ENCODE results near the gene SMIM43.

The SMIM43 gene

DNA sequence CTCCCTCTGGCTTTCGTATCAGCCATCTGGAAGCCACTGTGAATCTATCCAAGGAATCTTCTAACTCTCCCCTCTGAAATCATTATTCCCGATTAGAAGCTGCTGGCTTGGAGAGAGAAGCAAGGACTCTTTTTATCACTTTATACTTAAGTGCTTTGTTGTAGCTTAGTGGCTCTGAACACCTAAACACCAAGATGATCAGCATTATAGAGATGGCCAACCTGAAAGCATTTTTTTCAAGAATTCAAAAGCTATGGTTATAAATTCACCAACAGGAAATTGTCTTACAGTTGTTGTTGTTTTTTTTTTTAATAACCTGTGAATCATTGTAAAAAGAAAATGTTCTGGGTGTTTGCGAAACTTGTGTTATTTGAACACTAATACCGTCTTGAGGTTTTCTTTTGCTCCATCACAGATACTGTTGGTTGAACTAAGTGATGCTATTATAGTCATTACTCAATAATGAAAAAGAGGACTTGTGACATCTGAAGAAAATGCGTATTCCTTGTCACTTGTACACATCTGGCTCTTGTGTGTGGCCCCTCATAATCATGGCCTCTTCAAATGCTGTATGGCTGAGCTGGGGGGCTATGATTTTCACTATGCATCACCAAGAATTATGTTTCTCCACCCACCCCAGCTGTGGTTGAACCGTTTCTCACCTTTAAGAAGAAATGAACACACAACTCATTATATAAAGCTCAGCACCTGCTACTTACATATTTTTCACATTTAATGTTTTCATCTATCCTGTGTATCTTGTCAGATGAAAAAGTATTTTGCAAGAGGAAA is 11.8 kb upstream of the SMIM43 start:
- Histone ChIP-seq H3K4me3 (no peak overlapping the region), H3K9ac (ENCODE audit: insufficient read length) (no peak overlapping the region), H3K9me3 (ENCODE audit: low read depth, low read length) (no peaks in the 10 kb centered on the region), H3K27ac (no peak overlapping the region), H3K36me3 (ENCODE audit: insufficient read depth, low read length) (no peaks in the 10 kb centered on the region)
- TF ChIP-seq POLR2AphosphoS5 (IDR thresholded peaks at IDR 0.05; ENCODE audit: borderline replicate concordance, low read depth, low read length) (no peak), EZH2 (IDR thresholded peaks at IDR 0.05) (no peak), FOXP2 (optimal IDR thresholded peaks at IDR 0.05; ENCODE audit: control extremely low read depth, extremely low read length, insufficient read depth) (no peak)
- DNase-seq (ENCODE audit: low read depth, low spot score), result no peak

DNA sequence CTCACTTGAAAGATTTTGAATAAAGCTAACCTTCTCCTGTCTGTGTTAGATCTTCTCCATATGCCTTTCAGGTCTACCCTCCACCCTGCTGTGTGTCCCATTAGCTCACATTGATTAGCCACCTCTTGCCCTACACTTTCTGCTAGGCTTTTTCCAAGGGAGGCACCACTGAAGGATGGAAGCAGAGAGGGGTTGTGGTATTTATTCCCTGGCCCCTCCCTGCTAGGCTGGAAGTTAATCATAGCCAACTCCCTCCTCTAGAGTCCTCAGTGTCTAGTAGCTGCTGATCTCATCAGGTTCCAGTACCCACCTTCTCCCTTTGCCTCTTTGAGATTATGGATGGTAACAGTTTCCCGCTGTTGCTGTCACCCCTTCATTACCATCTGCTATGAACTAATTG is 8.9 kb upstream of the SMIM43 start:
- Histone ChIP-seq H3K9me3 (ENCODE audit: low read depth, low read length) (no peaks in the 10 kb centered on the region), H3K4me3 (no peak overlapping the region)
- TF ChIP-seq POLR2AphosphoS5 (IDR thresholded peaks at IDR 0.05; ENCODE audit: borderline replicate concordance, low read depth, low read length) (no peak), FOXP2 (optimal IDR thresholded peaks at IDR 0.05; ENCODE audit: control extremely low read depth, extremely low read length, insufficient read depth) (no peak)

DNA sequence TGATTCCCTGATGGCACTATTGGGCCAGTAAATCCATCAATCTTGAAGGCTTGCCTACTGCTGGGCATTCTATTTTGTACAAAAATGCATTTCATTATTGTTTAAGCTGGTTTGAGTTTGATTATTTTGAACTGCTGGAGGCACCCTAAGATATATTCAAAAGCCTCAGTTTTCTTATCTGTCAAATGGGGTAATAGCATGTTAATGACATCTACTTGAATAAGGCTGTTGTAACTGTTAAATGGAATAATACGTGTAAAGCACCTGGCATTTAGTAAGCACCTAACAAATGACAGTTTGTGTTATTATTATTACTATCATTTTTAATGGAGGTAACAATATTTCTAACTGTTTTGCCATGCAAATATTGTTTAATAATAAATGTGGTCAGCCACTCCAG is 6.9 kb upstream of the SMIM43 start:
- no peak for DNase-seq (ENCODE audit: low read depth, low spot score)
- Histone ChIP-seq H3K4me3 (no peak overlapping the region), H3K9ac (ENCODE audit: insufficient read length) (no peak overlapping the region), H3K36me3 (ENCODE audit: insufficient read depth, low read length) (no peaks in the 10 kb centered on the region), H3K27ac (no peak overlapping the region), H3K9me3 (ENCODE audit: low read depth, low read length) (no peaks in the 10 kb centered on the region)
- no peak for TF ChIP-seq POLR2AphosphoS5 (IDR thresholded peaks at IDR 0.05; ENCODE audit: borderline replicate concordance, low read depth, low read length)
- no peak for TF ChIP-seq EZH2 (IDR thresholded peaks at IDR 0.05)
- no peak for TF ChIP-seq FOXP2 (optimal IDR thresholded peaks at IDR 0.05; ENCODE audit: control extremely low read depth, extremely low read length, insufficient read depth)

More for the DNA sequence above, 8.9 kb upstream of the SMIM43 start:
- DNase-seq (ENCODE audit: low read depth, low spot score), result no peak
- Histone ChIP-seq H3K9ac (ENCODE audit: insufficient read length) (no peak overlapping the region), H3K36me3 (ENCODE audit: insufficient read depth, low read length) (no peaks in the 10 kb centered on the region), H3K27ac (no peak overlapping the region)

DNA sequence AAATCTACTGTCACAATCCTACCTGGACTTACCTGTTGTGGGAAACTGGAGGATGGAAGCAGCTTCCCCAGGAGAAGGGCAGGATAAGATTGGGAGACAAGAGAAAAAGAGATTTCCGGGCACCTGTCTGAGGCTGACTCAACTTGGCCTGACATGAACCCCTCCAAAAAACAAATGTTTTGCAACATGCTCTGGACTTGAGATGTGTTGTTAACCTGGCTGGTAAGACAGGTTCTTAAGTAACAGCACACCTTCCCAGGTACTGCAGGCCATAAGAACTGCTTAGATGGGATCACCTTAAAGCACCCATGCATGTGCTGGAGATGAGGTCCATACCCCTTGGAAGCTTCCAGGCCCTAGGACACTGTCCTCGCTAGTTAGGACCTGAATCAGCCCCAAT is 4.4 kb upstream of the SMIM43 start:
- TF ChIP-seq EZH2 (IDR thresholded peaks at IDR 0.05) (no peak), POLR2AphosphoS5 (IDR thresholded peaks at IDR 0.05; ENCODE audit: borderline replicate concordance, low read depth, low read length) (no peak), FOXP2 (optimal IDR thresholded peaks at IDR 0.05; ENCODE audit: control extremely low read depth, extremely low read length, insufficient read depth) (no peak)
- no peak overlapping the region for H3K9ac ChIP-seq (ENCODE audit: insufficient read length)
- H3K4me3 ChIP-seq, result no peak overlapping the region
- H3K36me3 ChIP-seq (ENCODE audit: insufficient read depth, low read length), result no peaks in the 10 kb centered on the region
- no peak overlapping the region for H3K27ac ChIP-seq
- DNase-seq (ENCODE audit: low read depth, low spot score), result no peak
- no peaks in the 10 kb centered on the region for H3K9me3 ChIP-seq (ENCODE audit: low read depth, low read length)

DNA sequence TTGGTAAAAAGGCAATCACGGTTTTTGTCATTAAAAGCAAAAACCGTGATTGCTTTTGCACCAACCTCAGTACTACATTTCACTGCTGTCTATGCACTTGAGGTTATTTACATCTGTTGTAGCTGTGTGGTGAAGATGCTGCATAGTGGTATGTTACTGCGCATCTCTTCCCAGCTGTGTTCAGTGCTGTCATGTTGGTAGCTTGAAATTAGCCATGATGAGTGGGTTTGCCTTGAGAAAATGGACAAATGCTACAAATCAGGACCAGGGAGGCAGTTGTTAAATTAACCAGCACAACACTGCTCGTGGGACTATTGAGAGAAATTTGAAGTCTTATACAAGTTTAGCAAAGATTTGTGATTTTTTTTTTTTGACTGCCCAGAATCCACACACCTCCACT is 2.2 kb upstream of the SMIM43 start:
- no peak for TF ChIP-seq FOXP2 (optimal IDR thresholded peaks at IDR 0.05; ENCODE audit: control extremely low read depth, extremely low read length, insufficient read depth)
- no peak for TF ChIP-seq EZH2 (IDR thresholded peaks at IDR 0.05)
- no peak for TF ChIP-seq POLR2AphosphoS5 (IDR thresholded peaks at IDR 0.05; ENCODE audit: borderline replicate concordance, low read depth, low read length)
- Histone ChIP-seq H3K36me3 (ENCODE audit: insufficient read depth, low read length) (no peaks in the 10 kb centered on the region), H3K4me3 (no peak overlapping the region), H3K27ac (no peak overlapping the region), H3K9ac (ENCODE audit: insufficient read length) (no peak overlapping the region), H3K9me3 (ENCODE audit: low read depth, low read length) (no peaks in the 10 kb centered on the region)
- DNase-seq (ENCODE audit: low read depth, low spot score), result no peak

DNA sequence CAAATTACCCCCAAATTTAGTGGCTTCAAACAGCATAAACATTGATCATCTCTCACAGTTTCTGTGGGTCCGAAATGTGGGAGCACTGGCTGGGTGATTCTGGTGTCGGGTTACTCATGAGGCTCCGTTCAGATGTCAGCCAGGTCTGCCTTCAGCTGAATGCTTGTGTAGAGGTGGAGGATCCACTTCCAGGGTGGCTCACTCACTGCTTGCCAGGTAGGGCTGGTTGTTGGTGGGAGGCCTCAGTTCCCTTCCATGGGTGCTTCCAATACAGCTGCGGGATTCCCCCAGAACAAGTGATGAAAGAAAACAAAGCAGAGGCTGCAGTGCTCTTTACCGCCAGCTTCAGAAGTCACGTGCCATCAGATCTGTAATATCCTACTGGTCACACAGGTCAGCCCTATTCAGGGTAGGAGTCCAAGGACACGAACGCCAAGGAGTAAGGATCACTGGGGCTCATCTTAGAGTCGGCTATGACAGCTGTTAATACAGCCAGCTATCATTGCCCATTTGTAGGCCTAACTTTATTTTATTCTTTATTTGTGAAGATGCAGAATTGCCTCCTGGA is 1.1 kb upstream of the SMIM43 start:
- TF ChIP-seq POLR2AphosphoS5 (IDR thresholded peaks at IDR 0.05; ENCODE audit: borderline replicate concordance, low read depth, low read length) (no peak), EZH2 (IDR thresholded peaks at IDR 0.05) (no peak), FOXP2 (optimal IDR thresholded peaks at IDR 0.05; ENCODE audit: control extremely low read depth, extremely low read length, insufficient read depth) (no peak)
- Histone ChIP-seq H3K4me3 (no peak overlapping the region), H3K9me3 (ENCODE audit: low read depth, low read length) (no peaks in the 10 kb centered on the region), H3K9ac (ENCODE audit: insufficient read length) (no peak overlapping the region), H3K27ac (no peak overlapping the region), H3K36me3 (ENCODE audit: insufficient read depth, low read length) (no peaks in the 10 kb centered on the region)
- DNase-seq (ENCODE audit: low read depth, low spot score), result no peak

DNA sequence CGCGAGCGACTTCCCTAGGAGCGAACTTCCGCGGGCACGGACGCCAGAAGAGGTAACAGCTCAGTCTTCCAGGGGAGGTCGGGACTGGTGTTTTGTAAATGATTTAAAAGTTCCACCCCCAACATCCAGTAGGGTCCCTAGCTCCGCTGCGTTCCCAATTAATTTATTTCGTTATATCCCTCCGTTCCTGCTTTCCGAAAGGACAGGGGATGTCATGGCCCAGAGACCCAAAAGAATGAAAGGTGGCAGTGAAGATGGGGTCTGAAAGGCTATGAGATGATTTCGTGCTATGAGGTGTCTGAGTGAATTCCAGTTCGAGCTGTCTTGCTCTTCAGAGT is 373 bp upstream of the SMIM43 start:
- H3K9me3 ChIP-seq (ENCODE audit: low read depth, low read length), result no peaks in the 10 kb centered on the region
- H3K4me3 ChIP-seq, result peak overlapping the region; percentile 70
- H3K9ac ChIP-seq (ENCODE audit: insufficient read length), result no peak overlapping the region
- H3K36me3 ChIP-seq (ENCODE audit: insufficient read depth, low read length), result no peaks in the 10 kb centered on the region
- H3K27ac ChIP-seq, result no peak overlapping the region
- no peak for DNase-seq (ENCODE audit: low read depth, low spot score)
- TF ChIP-seq FOXP2 (optimal IDR thresholded peaks at IDR 0.05; ENCODE audit: control extremely low read depth, extremely low read length, insufficient read depth), result no peak
- TF ChIP-seq POLR2AphosphoS5 (IDR thresholded peaks at IDR 0.05; ENCODE audit: borderline replicate concordance, low read depth, low read length), result no peak
- no peak for TF ChIP-seq EZH2 (IDR thresholded peaks at IDR 0.05)

DNA sequence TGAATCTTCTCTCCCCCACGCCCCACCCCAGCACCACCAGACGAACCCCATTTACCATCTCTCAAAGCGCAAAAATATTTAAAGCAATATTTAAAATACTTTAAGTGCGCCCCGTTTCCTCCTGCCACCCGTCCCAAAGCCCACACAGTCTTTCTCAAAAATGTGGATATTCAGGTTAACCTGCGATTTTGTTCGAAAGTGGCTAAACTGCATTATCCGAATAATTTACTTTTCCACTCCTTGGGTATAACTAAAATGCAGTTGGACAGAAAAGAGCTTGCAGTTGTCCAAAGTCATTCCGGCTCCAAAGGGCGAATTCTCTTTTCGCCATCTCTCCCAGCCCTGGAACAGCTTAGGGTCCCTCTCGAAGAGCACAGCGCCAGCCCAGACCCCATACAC is 662 bp downstream of the SMIM43 start:
- peak overlapping the region; percentile 70 for H3K4me3 ChIP-seq
- no peak for TF ChIP-seq FOXP2 (optimal IDR thresholded peaks at IDR 0.05; ENCODE audit: control extremely low read depth, extremely low read length, insufficient read depth)
- TF ChIP-seq POLR2AphosphoS5 (IDR thresholded peaks at IDR 0.05; ENCODE audit: borderline replicate concordance, low read depth, low read length), result no peak
- TF ChIP-seq EZH2 (IDR thresholded peaks at IDR 0.05), result no peak
- no peaks in the 10 kb centered on the region for H3K36me3 ChIP-seq (ENCODE audit: insufficient read depth, low read length)
- DNase-seq (ENCODE audit: low read depth, low spot score), result no peak
- H3K27ac ChIP-seq, result no peak overlapping the region
- H3K9ac ChIP-seq (ENCODE audit: insufficient read length), result no peak overlapping the region
- H3K9me3 ChIP-seq (ENCODE audit: low read depth, low read length), result no peaks in the 10 kb centered on the region

Measured in SK-N-MC (cell line).